ENCODE measurements around the gene FLAD1. TPM values are rescaled to one million over a fixed set of nuclear protein-coding genes. Genes with fewer than 3 reads are reported as not detected.

Gene FLAD1
- total and polyA plus RNA-seq, 2 of the 8 experiments (the other 6 are each of a cell fraction or from before 2014, with no cell fraction given): 104 to 143 TPM

DNA sequence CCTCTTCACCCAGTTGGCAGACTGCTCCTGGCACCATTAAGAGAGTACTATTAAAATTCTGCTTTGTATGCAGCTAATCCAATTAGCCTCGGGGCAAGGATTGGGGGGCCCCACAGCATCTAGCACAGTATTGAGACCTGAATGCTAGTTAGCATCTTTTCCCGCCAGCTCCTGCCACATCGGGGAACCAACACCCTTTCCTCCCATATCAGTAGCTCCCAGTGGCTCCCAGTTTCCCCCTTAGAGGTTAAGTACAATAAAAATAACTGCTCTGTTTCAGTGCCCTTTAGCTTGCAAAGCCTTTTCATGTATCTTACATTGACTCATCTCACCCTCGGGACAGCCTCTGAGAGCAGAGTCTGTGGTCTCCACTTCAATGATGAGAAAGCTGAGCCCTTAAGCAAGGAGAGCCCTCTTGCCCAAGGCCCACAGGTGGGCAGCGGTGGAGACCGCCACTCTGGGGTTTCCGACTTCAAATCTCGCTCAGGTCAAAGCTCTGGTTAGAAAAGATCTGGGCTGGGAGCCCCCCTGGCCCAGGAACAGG, 42.4 kb upstream of the FLAD1 start (continued):
- TF ChIP-seq, protein P1, sequence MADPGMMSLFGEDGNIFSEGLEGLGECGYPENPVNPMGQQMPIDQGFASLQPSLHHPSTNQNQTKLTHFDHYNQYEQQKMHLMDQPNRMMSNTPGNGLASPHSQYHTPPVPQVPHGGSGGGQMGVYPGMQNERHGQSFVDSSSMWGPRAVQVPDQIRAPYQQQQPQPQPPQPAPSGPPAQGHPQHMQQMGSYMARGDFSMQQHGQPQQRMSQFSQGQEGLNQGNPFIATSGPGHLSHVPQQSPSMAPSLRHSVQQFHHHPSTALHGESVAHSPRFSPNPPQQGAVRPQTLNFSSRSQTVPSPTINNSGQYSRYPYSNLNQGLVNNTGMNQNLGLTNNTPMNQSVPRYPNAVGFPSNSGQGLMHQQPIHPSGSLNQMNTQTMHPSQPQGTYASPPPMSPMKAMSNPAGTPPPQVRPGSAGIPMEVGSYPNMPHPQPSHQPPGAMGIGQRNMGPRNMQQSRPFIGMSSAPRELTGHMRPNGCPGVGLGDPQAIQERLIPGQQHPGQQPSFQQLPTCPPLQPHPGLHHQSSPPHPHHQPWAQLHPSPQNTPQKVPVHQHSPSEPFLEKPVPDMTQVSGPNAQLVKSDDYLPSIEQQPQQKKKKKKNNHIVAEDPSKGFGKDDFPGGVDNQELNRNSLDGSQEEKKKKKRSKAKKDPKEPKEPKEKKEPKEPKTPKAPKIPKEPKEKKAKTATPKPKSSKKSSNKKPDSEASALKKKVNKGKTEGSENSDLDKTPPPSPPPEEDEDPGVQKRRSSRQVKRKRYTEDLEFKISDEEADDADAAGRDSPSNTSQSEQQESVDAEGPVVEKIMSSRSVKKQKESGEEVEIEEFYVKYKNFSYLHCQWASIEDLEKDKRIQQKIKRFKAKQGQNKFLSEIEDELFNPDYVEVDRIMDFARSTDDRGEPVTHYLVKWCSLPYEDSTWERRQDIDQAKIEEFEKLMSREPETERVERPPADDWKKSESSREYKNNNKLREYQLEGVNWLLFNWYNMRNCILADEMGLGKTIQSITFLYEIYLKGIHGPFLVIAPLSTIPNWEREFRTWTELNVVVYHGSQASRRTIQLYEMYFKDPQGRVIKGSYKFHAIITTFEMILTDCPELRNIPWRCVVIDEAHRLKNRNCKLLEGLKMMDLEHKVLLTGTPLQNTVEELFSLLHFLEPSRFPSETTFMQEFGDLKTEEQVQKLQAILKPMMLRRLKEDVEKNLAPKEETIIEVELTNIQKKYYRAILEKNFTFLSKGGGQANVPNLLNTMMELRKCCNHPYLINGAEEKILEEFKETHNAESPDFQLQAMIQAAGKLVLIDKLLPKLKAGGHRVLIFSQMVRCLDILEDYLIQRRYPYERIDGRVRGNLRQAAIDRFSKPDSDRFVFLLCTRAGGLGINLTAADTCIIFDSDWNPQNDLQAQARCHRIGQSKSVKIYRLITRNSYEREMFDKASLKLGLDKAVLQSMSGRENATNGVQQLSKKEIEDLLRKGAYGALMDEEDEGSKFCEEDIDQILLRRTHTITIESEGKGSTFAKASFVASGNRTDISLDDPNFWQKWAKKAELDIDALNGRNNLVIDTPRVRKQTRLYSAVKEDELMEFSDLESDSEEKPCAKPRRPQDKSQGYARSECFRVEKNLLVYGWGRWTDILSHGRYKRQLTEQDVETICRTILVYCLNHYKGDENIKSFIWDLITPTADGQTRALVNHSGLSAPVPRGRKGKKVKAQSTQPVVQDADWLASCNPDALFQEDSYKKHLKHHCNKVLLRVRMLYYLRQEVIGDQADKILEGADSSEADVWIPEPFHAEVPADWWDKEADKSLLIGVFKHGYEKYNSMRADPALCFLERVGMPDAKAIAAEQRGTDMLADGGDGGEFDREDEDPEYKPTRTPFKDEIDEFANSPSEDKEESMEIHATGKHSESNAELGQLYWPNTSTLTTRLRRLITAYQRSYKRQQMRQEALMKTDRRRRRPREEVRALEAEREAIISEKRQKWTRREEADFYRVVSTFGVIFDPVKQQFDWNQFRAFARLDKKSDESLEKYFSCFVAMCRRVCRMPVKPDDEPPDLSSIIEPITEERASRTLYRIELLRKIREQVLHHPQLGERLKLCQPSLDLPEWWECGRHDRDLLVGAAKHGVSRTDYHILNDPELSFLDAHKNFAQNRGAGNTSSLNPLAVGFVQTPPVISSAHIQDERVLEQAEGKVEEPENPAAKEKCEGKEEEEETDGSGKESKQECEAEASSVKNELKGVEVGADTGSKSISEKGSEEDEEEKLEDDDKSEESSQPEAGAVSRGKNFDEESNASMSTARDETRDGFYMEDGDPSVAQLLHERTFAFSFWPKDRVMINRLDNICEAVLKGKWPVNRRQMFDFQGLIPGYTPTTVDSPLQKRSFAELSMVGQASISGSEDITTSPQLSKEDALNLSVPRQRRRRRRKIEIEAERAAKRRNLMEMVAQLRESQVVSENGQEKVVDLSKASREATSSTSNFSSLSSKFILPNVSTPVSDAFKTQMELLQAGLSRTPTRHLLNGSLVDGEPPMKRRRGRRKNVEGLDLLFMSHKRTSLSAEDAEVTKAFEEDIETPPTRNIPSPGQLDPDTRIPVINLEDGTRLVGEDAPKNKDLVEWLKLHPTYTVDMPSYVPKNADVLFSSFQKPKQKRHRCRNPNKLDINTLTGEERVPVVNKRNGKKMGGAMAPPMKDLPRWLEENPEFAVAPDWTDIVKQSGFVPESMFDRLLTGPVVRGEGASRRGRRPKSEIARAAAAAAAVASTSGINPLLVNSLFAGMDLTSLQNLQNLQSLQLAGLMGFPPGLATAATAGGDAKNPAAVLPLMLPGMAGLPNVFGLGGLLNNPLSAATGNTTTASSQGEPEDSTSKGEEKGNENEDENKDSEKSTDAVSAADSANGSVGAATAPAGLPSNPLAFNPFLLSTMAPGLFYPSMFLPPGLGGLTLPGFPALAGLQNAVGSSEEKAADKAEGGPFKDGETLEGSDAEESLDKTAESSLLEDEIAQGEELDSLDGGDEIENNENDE (IDR thresholded peaks at IDR 0.05; ENCODE audit: insufficient replicate concordance, low read length): no peak
- TF ChIP-seq SIRT6 (IDR thresholded peaks at IDR 0.05; ENCODE audit: low read length) (no peak), GABPA (IDR thresholded peaks at IDR 0.05; ENCODE audit: borderline replicate concordance, insufficient read depth, low read length) (no peak), POU5F1 (IDR thresholded peaks at IDR 0.05; ENCODE audit: low read depth, low read length) (no peak), CTBP2 (IDR thresholded peaks at IDR 0.05; ENCODE audit: borderline replicate concordance, insufficient read depth, insufficient read length, low read length) (no peak), RXRA (IDR thresholded peaks at IDR 0.05; ENCODE audit: insufficient read depth, low read depth, low read length) (no peak), CEBPB (IDR thresholded peaks at IDR 0.05; ENCODE audit: low read depth, low read length) (no peak), TBP (IDR thresholded peaks at IDR 0.05; ENCODE audit: low read depth, low read length) (no peak), SAP30 (IDR thresholded peaks at IDR 0.05; ENCODE audit: insufficient read depth, insufficient replicate concordance, low read length) (no peak)
- TF ChIP-seq, protein P2, sequence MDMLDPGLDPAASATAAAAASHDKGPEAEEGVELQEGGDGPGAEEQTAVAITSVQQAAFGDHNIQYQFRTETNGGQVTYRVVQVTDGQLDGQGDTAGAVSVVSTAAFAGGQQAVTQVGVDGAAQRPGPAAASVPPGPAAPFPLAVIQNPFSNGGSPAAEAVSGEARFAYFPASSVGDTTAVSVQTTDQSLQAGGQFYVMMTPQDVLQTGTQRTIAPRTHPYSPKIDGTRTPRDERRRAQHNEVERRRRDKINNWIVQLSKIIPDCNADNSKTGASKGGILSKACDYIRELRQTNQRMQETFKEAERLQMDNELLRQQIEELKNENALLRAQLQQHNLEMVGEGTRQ (IDR thresholded peaks at IDR 0.05; ENCODE audit: low read length): no peak

All from H1 (cell line).